Neural crest cell (in vitro differentiated cells): ENCODE measurements around the gene KIAA0319L. TPM values are rescaled to one million over a fixed set of nuclear protein-coding genes. Genes with fewer than 3 reads are reported as not detected.
"Not testable (repeated sequence)": the region's sequence is repeated elsewhere in the genome, so short reads cannot be mapped to it uniquely, and the experiment has no call there.

Experiments used
- DNase-seq: peaks from one replicate; pipeline ENCODE4 v3.0.0; 2021; ENCODE audit warnings: low read depth, mixed read lengths, low spot score
- H3K27ac Mint-ChIP-seq: one replicate; pipeline ENCODE4 v1.8.0; 2021; ENCODE audit warnings: mild to moderate bottlenecking, mixed read lengths; ENCODE audit not compliant: unreplicated experiment
- H3K27me3 Mint-ChIP-seq: 2 replicates; pipeline ENCODE4 v1.8.0; 2021; ENCODE audit warnings: low read depth, mild to moderate bottlenecking, mixed read lengths
- H3K36me3 Mint-ChIP-seq: 2 replicates; pipeline ENCODE4 v1.8.0; 2021; ENCODE audit warnings: low read depth, mild to moderate bottlenecking, mixed read lengths
- H3K4me1 Mint-ChIP-seq: 2 replicates; pipeline ENCODE4 v1.8.0; 2021; ENCODE audit warnings: mixed read lengths
- H3K4me3 Mint-ChIP-seq: one replicate; pipeline ENCODE4 v1.8.0; 2021; ENCODE audit warnings: mild to moderate bottlenecking, mixed read lengths
- H3K9me3 Mint-ChIP-seq: 2 replicates; pipeline ENCODE4 v1.8.0; 2021; ENCODE audit warnings: mixed read lengths
- CTCF ChIP-seq: fragments of 200-600 bp; sonication (generic); conservative IDR thresholded peaks from 2 replicates; pipeline ENCODE4 v1.5.0; 2021; ENCODE audit warnings: antibody characterized with exemption, mild to moderate bottlenecking
- total RNA-seq: library from RNA; stranded (reverse); gene quantifications from 2 replicates; pipeline ENCODE4 v1.2.1, GENCODE V29; 2021

Gene KIAA0319L
- total RNA-seq, 1 donor from 2014 or later = 54.2 TPM

GRCh38 chr1:35580949-35581388 is 23.8 kb upstream of the KIAA0319L start:
- H3K4me3 Mint-ChIP-seq = no peak overlapping the region
- no peaks in the 10 kb centered on the region for H3K9me3 Mint-ChIP-seq
- peaks cover 13% of the 10 kb centered on the region for H3K4me1 Mint-ChIP-seq
- TF ChIP-seq CTCF = no peak
- no peak overlapping the region for H3K27ac Mint-ChIP-seq
- no peak for DNase-seq
- peaks cover 36% of the 10 kb centered on the region for H3K27me3 Mint-ChIP-seq
- H3K36me3 Mint-ChIP-seq = no peaks in the 10 kb centered on the region

GRCh38 chr1:35577071-35577998 is 20.1 kb upstream of the KIAA0319L start:
- DNase-seq = no peak
- H3K9me3 Mint-ChIP-seq = no peaks in the 10 kb centered on the region
- H3K27me3 Mint-ChIP-seq = peaks cover 70% of the 10 kb centered on the region
- H3K4me1 Mint-ChIP-seq = peaks cover 13% of the 10 kb centered on the region
- H3K4me3 Mint-ChIP-seq = peak overlapping the region; percentile 69
- no peak for TF ChIP-seq CTCF
- H3K36me3 Mint-ChIP-seq = peaks cover 4% of the 10 kb centered on the region
- no peak overlapping the region for H3K27ac Mint-ChIP-seq

- Mint-ChIP-seq H3K27me3 (peaks cover 76% of the 10 kb centered on the region), H3K4me1 (peaks cover 13% of the 10 kb centered on the region), H3K4me3 (peak overlapping the region; percentile 51)
- not testable (repeated sequence) for DNase-seq, H3K36me3 Mint-ChIP-seq, H3K9me3 Mint-ChIP-seq, H3K27ac Mint-ChIP-seq
Measured at GRCh38 chr1:35576766-35577070, 19.5 kb upstream of the KIAA0319L start.

- no peak for DNase-seq
- peaks cover 4% of the 10 kb centered on the region for H3K36me3 Mint-ChIP-seq
- H3K27me3 Mint-ChIP-seq = peaks cover 81% of the 10 kb centered on the region
- peak overlapping the region; percentile 51 for H3K4me3 Mint-ChIP-seq
- no peak overlapping the region for H3K27ac Mint-ChIP-seq
- H3K9me3 Mint-ChIP-seq = no peaks in the 10 kb centered on the region
- H3K4me1 Mint-ChIP-seq = peaks cover 13% of the 10 kb centered on the region
- no peak for TF ChIP-seq CTCF
Measured at GRCh38 chr1:35576061-35576765, 19.0 kb upstream of the KIAA0319L start.

- no peak for DNase-seq
- no peak for TF ChIP-seq CTCF
- peaks cover 4% of the 10 kb centered on the region for H3K36me3 Mint-ChIP-seq
- H3K27me3 Mint-ChIP-seq = peaks cover 88% of the 10 kb centered on the region
- H3K4me1 Mint-ChIP-seq = peaks cover 13% of the 10 kb centered on the region
- no peak overlapping the region for H3K27ac Mint-ChIP-seq
- H3K4me3 Mint-ChIP-seq = peak overlapping the region; percentile 48
- H3K9me3 Mint-ChIP-seq = no peaks in the 10 kb centered on the region
Measured at GRCh38 chr1:35575416-35575958, 18.3 kb upstream of the KIAA0319L start.
